SK-N-SH (cell line): ENCODE results near the gene TGFBRAP1. TPM values are rescaled to one million over a fixed set of nuclear protein-coding genes. Genes with fewer than 3 reads are reported as not detected.

Source experiments
- CTCF ChIA-PET: fragments of 300-600, 350-600 bp; formaldehyde crosslinking; extraction: SDS; loops from one replicate; lab custom pipeline; 2021; lab: Yijun Ruan, JAX
- POLR2A ChIA-PET: fragments of 350-600 bp; sonication (Branson Sonifier 250); formaldehyde crosslinking; extraction: SDS; loops from one replicate; lab custom pipeline; 2020; ENCODE audit warnings: antibody characterized with exemption, inconsistent platforms; lab: Yijun Ruan, JAX
- DNase-seq: peaks from one replicate; pipeline ENCODE4 v3.0.0; 2012
- H2AFZ ChIP-seq: fragments of 200-600 bp; sonication (generic); 2 replicates; pipeline ENCODE4 v1.8.1; 2016; ENCODE audit warnings: antibody characterized with exemption, mild to moderate bottlenecking, low read depth
- H3F3A ChIP-seq: fragments of 200-600 bp; sonication (generic); replicated peaks from 2 replicates; pipeline ENCODE3; 2016; ENCODE audit warnings: antibody characterized with exemption, mild to moderate bottlenecking; ENCODE audit not compliant: insufficient read depth
- H3K27ac ChIP-seq, 2 experiments: fragments of 200-500 bp in 1 of 2; fragments of 200-600 bp in 1 of 2; sonication (Bioruptor generic) in 1 of 2; sonication (generic), shearing (Covaris generic) in 1 of 2; 2 replicates each; pipeline versions ENCODE4 v1.5.1 to v1.6.1; 2014 to 2016; ENCODE audit warnings: low read depth in 2 of 2, inconsistent platforms in 1 of 2, low read length in 1 of 2, mild to moderate bottlenecking in 1 of 2, mixed read lengths in 1 of 2
- H3K27me3 ChIP-seq: fragments of 200-600 bp; sonication (generic), shearing (Covaris generic); 2 replicates; pipeline ENCODE4 v1.6.1; 2016; ENCODE audit warnings: mixed run types; ENCODE audit not compliant: insufficient read depth
- H3K36me3 ChIP-seq, 2 experiments: fragments of 200-500 bp in 1 of 2; fragments of 200-600 bp in 1 of 2; sonication (Bioruptor generic) in 1 of 2; sonication (generic) in 1 of 2; replicated peaks in 1 of 2; 2 replicates each; pipeline versions ENCODE3 to v1.5.1; 2014 to 2016; ENCODE audit warnings: low read length in 1 of 2, mild to moderate bottlenecking in 1 of 2; ENCODE audit not compliant: insufficient read depth in 2 of 2, control insufficient read depth in 1 of 2
- H3K4me1 ChIP-seq, 2 experiments: fragments of 200-500 bp in 1 of 2; fragments of 200-600 bp in 1 of 2; sonication (Bioruptor generic) in 1 of 2; sonication (generic), shearing (Covaris generic) in 1 of 2; 2 replicates each; pipeline versions ENCODE4 v1.5.1 to v1.6.1; 2014 to 2016; ENCODE audit warnings: low read depth in 1 of 2, low read length in 1 of 2, mixed run types in 1 of 2; ENCODE audit not compliant: insufficient read depth in 2 of 2, control insufficient read depth in 1 of 2
- H3K4me2 ChIP-seq: fragments of 200-600 bp; sonication (generic), shearing (Covaris generic); 2 replicates; pipeline ENCODE4 v1.6.1; 2017; ENCODE audit warnings: mixed run types
- H3K4me3 ChIP-seq, 2 experiments: fragments of 200-500 bp in 1 of 2; fragments of 200-600 bp in 1 of 2; sonication (Bioruptor generic) in 1 of 2; sonication (generic), shearing (Covaris generic) in 1 of 2; 2 replicates each; pipeline versions ENCODE4 v1.5.1 to v1.8.1; 2014 to 2016; ENCODE audit warnings: low read depth in 2 of 2, inconsistent platforms in 1 of 2, low read length in 1 of 2, mild to moderate bottlenecking in 1 of 2, mixed read lengths in 1 of 2, moderate library complexity in 1 of 2
- H3K79me2 ChIP-seq: fragments of 200-600 bp; sonication (generic); 2 replicates; pipeline ENCODE4 v1.8.1; 2017; ENCODE audit warnings: mild to moderate bottlenecking; ENCODE audit not compliant: insufficient read depth
- H3K9ac ChIP-seq: fragments of 200-600 bp; sonication (generic); 2 replicates; pipeline ENCODE4 v1.6.1; 2017; ENCODE audit warnings: mixed run types
- H3K9me2 ChIP-seq: fragments of 200-600 bp; sonication (generic); 2 replicates; pipeline ENCODE4 v1.6.1; 2017; ENCODE audit warnings: mixed run types
- H3K9me3 ChIP-seq: fragments of 200-600 bp; sonication (generic); 2 replicates; pipeline ENCODE4 v1.6.1; 2017; ENCODE audit warnings: mixed run types, mild to moderate bottlenecking, moderate library complexity
- H4K20me1 ChIP-seq: fragments of 200-600 bp; sonication (generic); 2 replicates; pipeline ENCODE4 v1.6.1; 2017; ENCODE audit warnings: mild to moderate bottlenecking, mixed run types; ENCODE audit not compliant: insufficient read depth
- CHD2 ChIP-seq: fragments of 150-350 bp; IDR thresholded peaks from 2 replicates; pipeline ENCODE4 v1.6.1; 2018; ENCODE audit warnings: low read length; ENCODE audit not compliant: partially characterized antibody
- EZH2phosphoT487 ChIP-seq: fragments of 200-600 bp; sonication (generic); IDR thresholded peaks from 2 replicates; pipeline ENCODE4 v1.6.1; 2017; ENCODE audit warnings: low read depth, mixed run types, mild to moderate bottlenecking, antibody characterized with exemption, moderate library complexity, borderline replicate concordance
- FOSL2 ChIP-seq: IDR thresholded peaks from 2 replicates; pipeline ENCODE4 v1.4.0; 2012; ENCODE audit warnings: low read depth, mild to moderate bottlenecking, moderate library complexity, borderline replicate concordance
- FOXM1 ChIP-seq: IDR thresholded peaks from 2 replicates; pipeline ENCODE4 v1.4.0; 2012; ENCODE audit warnings: low read depth, mild to moderate bottlenecking
- MXI1 ChIP-seq: IDR thresholded peaks from 2 replicates; pipeline ENCODE4 v1.6.1; 2012; ENCODE audit warnings: mild to moderate bottlenecking, low read depth, low read length, improper control_type of control experiment
- NRF1 ChIP-seq: IDR thresholded peaks from 2 replicates; pipeline ENCODE4 v1.6.1; 2012; ENCODE audit warnings: low read depth, mild to moderate bottlenecking, low read length
- POLR2AphosphoS5 ChIP-seq: IDR thresholded peaks from 2 replicates; pipeline ENCODE4 v1.6.1; 2012; ENCODE audit warnings: low read depth, low read length
- REST ChIP-seq: IDR thresholded peaks from 2 replicates; pipeline ENCODE4 v1.6.1; 2012; ENCODE audit warnings: mild to moderate bottlenecking, low read depth, low read length, moderate library complexity
- RFX5 ChIP-seq: IDR thresholded peaks from 2 replicates; pipeline ENCODE4 v1.6.1; 2012; ENCODE audit warnings: mild to moderate bottlenecking, improper control_type of control experiment, low read length
- RXRA ChIP-seq: IDR thresholded peaks from 2 replicates; pipeline ENCODE4 v1.4.0; 2012; ENCODE audit warnings: low read depth, mild to moderate bottlenecking, borderline replicate concordance
- SIN3A ChIP-seq: IDR thresholded peaks from 2 replicates; pipeline ENCODE4 v1.6.1; 2012; ENCODE audit warnings: low read depth, mild to moderate bottlenecking, low read length, moderate library complexity, borderline replicate concordance
- SMC3 ChIP-seq: IDR thresholded peaks from 2 replicates; pipeline ENCODE4 v1.6.1; 2012; ENCODE audit warnings: low read depth, low read length, improper control_type of control experiment
- TCF12 ChIP-seq: IDR thresholded peaks from 2 replicates; pipeline ENCODE4 v1.4.0; 2012
- TEAD4 ChIP-seq: IDR thresholded peaks from 2 replicates; pipeline ENCODE4 v1.4.0; 2012; ENCODE audit warnings: mild to moderate bottlenecking, borderline replicate concordance; ENCODE audit not compliant: insufficient read depth
- YY1 ChIP-seq: IDR thresholded peaks from 2 replicates; pipeline ENCODE4 v1.4.0; 2012; ENCODE audit warnings: low read depth, mild to moderate bottlenecking
- ZBTB33 ChIP-seq: IDR thresholded peaks from 2 replicates; pipeline ENCODE4 v1.4.0; 2012; ENCODE audit warnings: low read depth, borderline replicate concordance
- WGBS: methylation state at CpG from one replicate; pipeline ENCODE4 v1.1.6; 2017; ENCODE audit warnings: low lambda C conversion rate; 5-methylcytosine and 5-hydroxymethylcytosine counted together
- polyA plus RNA-seq, 3 experiments: library from polyadenylated mRNA; depleted of rRNA; stranded (reverse); fragments of >200 nt; gene quantifications; 2 replicates each; pipeline ENCODE4 v1.2.3, GENCODE V29; 2012
- TF ChIP-seq, protein P1 (sequence below): IDR thresholded peaks from 2 replicates; pipeline ENCODE4 v1.4.0; 2012; ENCODE audit warnings: low read depth, borderline replicate concordance
- TF ChIP-seq, protein P2 (sequence below): fragments of 150-350 bp; IDR thresholded peaks from 2 replicates; pipeline ENCODE4 v1.6.1; 2016; ENCODE audit warnings: mild to moderate bottlenecking, low read depth, low read length
- TF ChIP-seq, protein P3 (sequence below): IDR thresholded peaks from 2 replicates; pipeline ENCODE4 v1.4.0; 2012; ENCODE audit warnings: low read depth

The TGFBRAP1 gene
- polyA plus RNA-seq, 1 of the 3 experiments (the other 2 are of a cell fraction), result 5.7 TPM

DNA sequence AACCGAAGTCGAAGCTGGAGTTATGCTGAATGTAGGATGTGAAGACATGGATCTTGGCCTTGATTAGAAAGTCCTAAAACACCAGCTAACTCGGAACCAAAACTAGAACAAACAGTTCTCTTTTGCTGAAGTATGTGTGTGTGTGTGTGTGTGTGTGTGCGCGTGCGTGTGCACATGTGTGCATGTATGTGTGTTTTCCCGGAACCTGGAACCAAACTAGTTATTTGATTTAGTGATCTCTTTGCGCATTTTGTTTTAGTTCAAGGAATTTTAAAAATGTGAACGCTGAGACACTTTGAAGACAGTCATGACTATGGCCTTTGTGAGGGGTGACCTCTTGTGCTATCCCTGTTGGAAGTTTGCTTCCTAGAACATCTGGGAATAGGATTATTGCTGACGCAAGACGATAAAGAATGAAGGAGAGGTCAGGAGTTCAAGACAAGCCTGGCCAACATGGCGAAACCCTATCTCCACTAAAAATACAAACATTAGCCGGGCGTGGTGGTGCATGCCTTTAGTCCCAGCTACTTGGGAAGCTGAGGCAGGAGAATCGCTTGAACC is 45.5 kb upstream of the TGFBRAP1 start:
- Histone ChIP-seq H3K9me2 (no peaks in the 10 kb centered on the region), H3K4me3 (no peak overlapping the region), H2AFZ (no peak overlapping the region), H3K79me2 (peaks cover 47% of the 10 kb centered on the region; the same call in 1 of the 2 replicates), H3K36me3 (peaks cover 2 to 28% of the 10 kb centered on the region in 2 experiments), H3K27me3 (no peaks in the 10 kb centered on the region), H3K27ac (no peak overlapping the region), H3K4me2 (no peak overlapping the region), H3F3A (peaks cover 8% of the 10 kb centered on the region), H3K9me3 (no peaks in the 10 kb centered on the region), H3K9ac (no peak overlapping the region), H4K20me1 (peaks cover 11% of the 10 kb centered on the region; the same call in 1 of the 2 replicates), H3K4me1 (peaks cover 6% of the 10 kb centered on the region in 2 experiments; a peak in 1 of 4 replicates)
- DNase-seq, result no peak
- ChIA-PET POLR2A (no interaction called here), CTCF (interaction anchor here (0.7 to 3.5 kb wide), 3 partner anchors 143 to 147 kb away, joined by 4 to 16 read pairs (median 5); no protein-coding TSS in a partner anchor)
- 84% methylated on average over 15 of the region's 15 CpGs for WGBS
- no peak for TF ChIP-seq RXRA
- TF ChIP-seq EZH2phosphoT487, result no peak
- no peak for TF ChIP-seq POLR2AphosphoS5
- TF ChIP-seq REST, result no peak
- no peak for TF ChIP-seq SMC3
- TF ChIP-seq YY1, result no peak
- TF ChIP-seq, protein P1, sequence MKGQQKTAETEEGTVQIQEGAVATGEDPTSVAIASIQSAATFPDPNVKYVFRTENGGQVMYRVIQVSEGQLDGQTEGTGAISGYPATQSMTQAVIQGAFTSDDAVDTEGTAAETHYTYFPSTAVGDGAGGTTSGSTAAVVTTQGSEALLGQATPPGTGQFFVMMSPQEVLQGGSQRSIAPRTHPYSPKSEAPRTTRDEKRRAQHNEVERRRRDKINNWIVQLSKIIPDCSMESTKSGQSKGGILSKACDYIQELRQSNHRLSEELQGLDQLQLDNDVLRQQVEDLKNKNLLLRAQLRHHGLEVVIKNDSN, result no peak
- no peak for TF ChIP-seq FOSL2
- no peak for TF ChIP-seq FOXM1
- no peak for TF ChIP-seq MXI1
- TF ChIP-seq SIN3A, result no peak
- no peak for TF ChIP-seq ZBTB33
- TF ChIP-seq NRF1, result no peak
- no peak for TF ChIP-seq TEAD4
- no peak for TF ChIP-seq CHD2
- no peak for TF ChIP-seq TCF12
- TF ChIP-seq, protein P2, sequence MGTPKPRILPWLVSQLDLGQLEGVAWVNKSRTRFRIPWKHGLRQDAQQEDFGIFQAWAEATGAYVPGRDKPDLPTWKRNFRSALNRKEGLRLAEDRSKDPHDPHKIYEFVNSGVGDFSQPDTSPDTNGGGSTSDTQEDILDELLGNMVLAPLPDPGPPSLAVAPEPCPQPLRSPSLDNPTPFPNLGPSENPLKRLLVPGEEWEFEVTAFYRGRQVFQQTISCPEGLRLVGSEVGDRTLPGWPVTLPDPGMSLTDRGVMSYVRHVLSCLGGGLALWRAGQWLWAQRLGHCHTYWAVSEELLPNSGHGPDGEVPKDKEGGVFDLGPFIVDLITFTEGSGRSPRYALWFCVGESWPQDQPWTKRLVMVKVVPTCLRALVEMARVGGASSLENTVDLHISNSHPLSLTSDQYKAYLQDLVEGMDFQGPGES, result no peak
- TF ChIP-seq, protein P3, sequence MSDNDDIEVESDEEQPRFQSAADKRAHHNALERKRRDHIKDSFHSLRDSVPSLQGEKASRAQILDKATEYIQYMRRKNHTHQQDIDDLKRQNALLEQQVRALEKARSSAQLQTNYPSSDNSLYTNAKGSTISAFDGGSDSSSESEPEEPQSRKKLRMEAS, result no peak
- no peak for TF ChIP-seq RFX5
